Left ventricle myocardium inferior (tissue), 1 donor: ENCODE measurements around the gene POLR1G. TPM values are rescaled to one million over a fixed set of nuclear protein-coding genes. Genes with fewer than 3 reads are reported as not detected.
"Not testable (repeated sequence)": the region's sequence is repeated elsewhere in the genome, so short reads cannot be mapped to it uniquely, and the experiment has no call there.

Experiments
- DNase-seq: peaks from one replicate; pipeline ENCODE4 v3.0.0-alpha.2; 2020
- H3K27ac ChIP-seq: fragments of 200-600 bp; replicated peaks from 2 replicates; pipeline ENCODE4 v1.8.0; 2021
- H3K27me3 ChIP-seq: fragments of 200-600 bp; 2 replicates; pipeline ENCODE4 v1.8.0; 2021; ENCODE audit warnings: low read depth
- H3K36me3 ChIP-seq: fragments of 200-600 bp; 2 replicates; pipeline ENCODE4 v1.8.0; 2021
- H3K4me1 ChIP-seq: fragments of 200-600 bp; 2 replicates; pipeline ENCODE4 v1.8.0; 2021
- H3K4me3 ChIP-seq: fragments of 200-600 bp; 2 replicates; pipeline ENCODE4 v1.8.0; 2021; ENCODE audit warnings: mild to moderate bottlenecking, moderate library complexity
- H3K9me3 ChIP-seq: fragments of 200-600 bp; replicated peaks from 2 replicates; pipeline ENCODE4 v1.8.0; 2021
- intact Hi-C: fragments of 100-400 bp; cut with micrococcal nuclease; formaldehyde crosslinking; loops from one replicate; pipeline ENCODE4 v1.11.0; 2022
- total RNA-seq: library from RNA; stranded (reverse); fragmentation: NEBNext Ultra II Directional; extraction: Animal tissue kit (Norgen Biotek cat#: 25700); gene quantifications from one replicate; pipeline ENCODE4 v1.2.1, GENCODE V29; 2021
- TF ChIP-seq, protein P1 (sequence below): fragments of 200-600 bp; IDR thresholded peaks from 2 replicates; pipeline ENCODE4 v1.8.0; 2021; ENCODE audit warnings: antibody characterized with exemption, mild to moderate bottlenecking, borderline replicate concordance
- donor health status: DM: no; HTN: yes; CAD: no; lungs with severe emphysema.

The POLR1G gene
- total RNA-seq, 1 donor from 2014 or later, result 5.2 TPM

DNA sequence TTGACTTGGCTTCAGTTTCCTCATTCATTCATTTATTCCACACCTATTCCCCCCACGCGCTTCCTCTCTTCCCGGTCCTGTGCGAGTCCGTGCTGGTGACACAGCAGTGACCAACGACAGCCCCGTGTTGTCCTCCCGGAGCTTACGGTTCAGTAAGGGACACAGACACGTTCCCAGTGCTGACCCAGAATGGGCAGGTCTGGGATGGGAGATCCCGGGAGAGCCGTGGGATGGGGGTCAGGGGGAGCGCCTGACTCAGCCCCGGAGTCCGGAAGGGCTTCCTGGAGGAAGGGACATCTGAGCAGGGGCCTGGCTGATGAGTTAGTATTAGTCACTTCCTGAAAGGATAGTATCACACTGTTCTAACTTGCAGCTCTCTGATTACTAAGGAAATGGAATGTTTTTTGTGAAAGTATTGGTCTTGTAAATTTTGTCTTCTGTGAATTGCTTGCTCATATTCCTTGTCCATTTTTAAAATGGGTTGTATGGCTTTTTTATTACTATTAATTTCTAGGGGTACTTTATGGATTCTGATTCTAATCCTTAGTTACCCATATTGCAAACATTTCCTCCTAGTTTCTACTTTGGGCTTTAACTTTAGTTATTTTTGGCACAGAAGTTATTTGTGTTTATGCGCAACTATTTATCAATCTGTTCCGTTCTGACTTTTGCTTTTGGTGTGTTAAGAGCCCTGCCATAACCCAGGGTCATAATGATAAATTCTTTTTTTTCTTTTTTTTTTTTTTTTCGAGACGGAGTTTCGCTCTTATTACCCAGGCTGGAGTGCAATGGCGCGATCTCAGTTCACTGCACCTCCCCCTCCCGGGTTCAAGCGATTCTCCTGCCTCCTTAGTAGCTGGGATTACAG lies 18.0 kb downstream of the POLR1G start:
- peaks cover 13% of the 10 kb centered on the region for H3K36me3 ChIP-seq
- H3K4me3 ChIP-seq, result peak overlapping the region; percentile 70
- H3K4me1 ChIP-seq, result peaks cover 59% of the 10 kb centered on the region
- TF ChIP-seq, protein P1, sequence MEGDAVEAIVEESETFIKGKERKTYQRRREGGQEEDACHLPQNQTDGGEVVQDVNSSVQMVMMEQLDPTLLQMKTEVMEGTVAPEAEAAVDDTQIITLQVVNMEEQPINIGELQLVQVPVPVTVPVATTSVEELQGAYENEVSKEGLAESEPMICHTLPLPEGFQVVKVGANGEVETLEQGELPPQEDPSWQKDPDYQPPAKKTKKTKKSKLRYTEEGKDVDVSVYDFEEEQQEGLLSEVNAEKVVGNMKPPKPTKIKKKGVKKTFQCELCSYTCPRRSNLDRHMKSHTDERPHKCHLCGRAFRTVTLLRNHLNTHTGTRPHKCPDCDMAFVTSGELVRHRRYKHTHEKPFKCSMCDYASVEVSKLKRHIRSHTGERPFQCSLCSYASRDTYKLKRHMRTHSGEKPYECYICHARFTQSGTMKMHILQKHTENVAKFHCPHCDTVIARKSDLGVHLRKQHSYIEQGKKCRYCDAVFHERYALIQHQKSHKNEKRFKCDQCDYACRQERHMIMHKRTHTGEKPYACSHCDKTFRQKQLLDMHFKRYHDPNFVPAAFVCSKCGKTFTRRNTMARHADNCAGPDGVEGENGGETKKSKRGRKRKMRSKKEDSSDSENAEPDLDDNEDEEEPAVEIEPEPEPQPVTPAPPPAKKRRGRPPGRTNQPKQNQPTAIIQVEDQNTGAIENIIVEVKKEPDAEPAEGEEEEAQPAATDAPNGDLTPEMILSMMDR, result no peak
- H3K9me3 ChIP-seq, result no peaks in the 10 kb centered on the region
- peak overlapping the region; percentile 92 for H3K27ac ChIP-seq
- H3K27me3 ChIP-seq, result no peaks in the 10 kb centered on the region
- intact Hi-C loops, result no loop called here
- DNase-seq, result peak; percentile 71

DNA sequence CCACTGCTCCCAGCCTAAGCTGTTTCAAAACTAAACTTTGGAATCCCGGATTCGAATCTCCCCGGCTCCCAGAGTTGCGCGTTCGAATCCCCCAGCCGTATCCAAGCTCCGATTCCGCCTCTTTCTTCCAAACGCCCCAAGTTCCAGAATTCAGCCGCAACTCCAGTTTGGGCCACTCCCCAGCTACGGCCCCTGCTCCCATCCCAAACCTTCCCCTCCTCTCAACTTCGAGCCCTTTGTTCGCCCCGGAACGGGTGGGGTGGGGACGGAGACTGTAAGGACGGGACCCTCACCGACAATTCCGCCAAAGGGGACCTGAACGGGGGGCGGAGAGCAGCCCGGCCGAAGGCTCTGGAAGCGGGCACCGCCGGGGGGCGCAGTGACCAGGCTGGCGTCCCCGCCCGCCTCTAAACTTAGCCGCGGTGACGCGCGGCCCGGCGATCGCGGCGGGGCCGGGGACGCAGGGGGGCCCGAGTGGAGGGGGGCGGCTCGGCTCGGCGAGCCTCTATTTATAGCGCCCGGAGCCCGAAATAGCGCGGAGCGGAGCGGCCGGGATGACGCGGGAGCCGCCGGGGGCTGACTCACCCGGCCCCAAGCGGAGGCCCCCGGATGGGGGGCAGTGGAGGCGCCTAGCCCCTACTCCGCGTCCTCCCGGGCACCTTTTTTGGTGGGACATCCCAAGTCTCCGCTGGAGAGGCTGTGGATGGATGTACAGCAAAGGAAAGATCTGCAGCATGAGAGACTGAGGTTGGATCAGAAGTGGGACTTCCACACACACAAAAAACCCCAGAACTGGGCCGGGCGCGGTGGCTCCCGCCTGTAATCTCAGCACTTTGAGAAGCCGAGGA lies 22.2 kb downstream of the POLR1G start:
- TF ChIP-seq, protein P1, result peak; percentile 57
- peak; percentile 70 for DNase-seq
- Histone ChIP-seq H3K27me3 (no peaks in the 10 kb centered on the region), H3K27ac (peak overlapping the region; percentile 85), H3K4me3 (peak overlapping the region; percentile 67), H3K9me3 (no peaks in the 10 kb centered on the region), H3K36me3 (no peaks in the 10 kb centered on the region), H3K4me1 (peaks cover 46% of the 10 kb centered on the region)
- intact Hi-C loops, result no loop called here

DNA sequence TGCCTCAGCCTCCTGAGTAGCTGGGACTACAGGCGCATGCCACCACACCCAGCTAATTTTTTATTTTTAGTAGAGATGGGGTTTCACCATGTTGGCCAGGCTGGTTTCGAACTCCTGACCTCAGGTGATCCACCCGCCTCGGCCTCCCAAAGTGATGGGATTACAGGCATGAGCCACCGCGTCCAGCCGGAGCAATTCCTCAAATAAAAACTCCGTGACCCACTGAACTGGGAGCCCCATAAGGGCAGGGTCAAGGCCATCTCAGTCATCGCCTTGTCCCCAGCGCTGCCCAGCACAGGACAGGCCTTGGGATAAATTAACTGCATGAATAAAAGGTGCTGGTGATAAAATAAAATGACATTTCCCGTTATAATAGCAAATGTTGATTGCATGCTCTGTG lies 23.5 kb downstream of the POLR1G start:
- H3K27ac ChIP-seq, result peak overlapping the region; percentile 85
- DNase-seq, H3K27me3 ChIP-seq, H3K36me3 ChIP-seq, intact Hi-C loops, H3K9me3 ChIP-seq, H3K4me3 ChIP-seq: not testable (repeated sequence)
- peaks cover 34% of the 10 kb centered on the region for H3K4me1 ChIP-seq

DNA sequence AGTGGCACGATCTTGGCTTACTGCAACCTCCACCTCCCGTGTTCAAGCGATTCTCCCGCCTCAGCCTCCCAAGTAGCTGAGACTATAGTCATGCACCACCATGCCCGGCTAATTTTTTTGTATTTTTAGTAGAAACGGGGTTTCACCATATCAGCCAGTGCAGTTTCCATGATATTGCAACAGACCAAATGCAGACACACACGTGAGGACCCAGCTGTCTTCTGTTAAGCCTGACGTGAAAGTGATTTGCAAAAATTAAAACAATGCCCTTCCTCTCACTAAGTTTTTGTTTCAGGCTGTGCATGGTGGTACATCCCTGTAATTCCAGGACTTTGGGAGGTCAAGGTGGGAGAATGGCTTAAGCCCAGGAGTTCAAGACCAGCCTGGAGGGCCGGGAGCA lies 24.6 kb downstream of the POLR1G start:
- H3K9me3 ChIP-seq, H3K4me3 ChIP-seq, intact Hi-C loops, DNase-seq, H3K27me3 ChIP-seq, H3K27ac ChIP-seq, H3K36me3 ChIP-seq: not testable (repeated sequence)
- peaks cover 26% of the 10 kb centered on the region for H3K4me1 ChIP-seq

DNA sequence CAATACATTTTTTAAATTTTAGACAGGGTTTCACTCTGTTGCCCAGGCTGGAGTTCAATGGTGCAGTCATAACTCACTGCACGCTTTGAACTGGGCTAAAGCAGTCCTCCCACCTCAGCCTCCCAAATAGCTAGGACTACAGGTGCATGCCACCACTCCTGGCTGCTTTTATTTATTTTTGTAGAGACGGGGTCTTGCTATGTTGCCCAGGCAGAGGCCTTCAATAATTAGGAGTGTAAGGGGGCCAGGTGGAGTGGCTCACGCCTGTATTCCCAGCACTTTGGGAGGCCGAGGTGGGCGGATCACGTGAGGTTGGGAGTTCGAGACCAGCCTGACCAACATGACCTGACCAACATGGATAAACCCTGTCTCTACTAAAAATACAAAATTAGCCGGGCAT lies 26.1 kb downstream of the POLR1G start:
- intact Hi-C loops, H3K4me3 ChIP-seq, H3K36me3 ChIP-seq, H3K27ac ChIP-seq, DNase-seq, H3K27me3 ChIP-seq, H3K9me3 ChIP-seq: not testable (repeated sequence)
- peaks cover 22% of the 10 kb centered on the region for H3K4me1 ChIP-seq

DNA sequence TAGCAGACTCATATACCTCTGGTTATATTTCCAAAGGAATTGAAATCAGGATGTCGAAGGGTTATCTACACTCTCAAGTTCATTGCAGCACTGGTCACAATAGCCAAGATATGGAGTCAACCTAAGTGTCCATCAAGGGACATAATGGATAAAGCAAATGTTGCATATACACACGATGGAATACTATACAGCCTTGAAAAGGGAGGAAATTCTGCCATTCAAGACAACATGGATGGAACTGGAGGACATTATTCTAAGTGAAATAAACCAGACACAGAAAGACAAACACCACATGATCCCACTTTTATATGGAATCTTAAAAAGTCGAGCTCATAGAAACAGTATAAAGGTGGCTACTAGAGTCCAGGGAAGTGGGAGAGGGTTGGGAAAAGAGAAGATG lies 30.9 kb downstream of the POLR1G start:
- Histone ChIP-seq H3K36me3 (no peaks in the 10 kb centered on the region), H3K4me1 (peaks cover 21% of the 10 kb centered on the region), H3K27ac (no peak overlapping the region), H3K4me3 (no peak overlapping the region), H3K27me3 (no peaks in the 10 kb centered on the region), H3K9me3 (no peaks in the 10 kb centered on the region)
- TF ChIP-seq, protein P1, result no peak
- intact Hi-C loops, result no loop called here
- DNase-seq, result no peak
